Measurements from ENCODE around the gene UNC13A.

UNC13A gene

DNA sequence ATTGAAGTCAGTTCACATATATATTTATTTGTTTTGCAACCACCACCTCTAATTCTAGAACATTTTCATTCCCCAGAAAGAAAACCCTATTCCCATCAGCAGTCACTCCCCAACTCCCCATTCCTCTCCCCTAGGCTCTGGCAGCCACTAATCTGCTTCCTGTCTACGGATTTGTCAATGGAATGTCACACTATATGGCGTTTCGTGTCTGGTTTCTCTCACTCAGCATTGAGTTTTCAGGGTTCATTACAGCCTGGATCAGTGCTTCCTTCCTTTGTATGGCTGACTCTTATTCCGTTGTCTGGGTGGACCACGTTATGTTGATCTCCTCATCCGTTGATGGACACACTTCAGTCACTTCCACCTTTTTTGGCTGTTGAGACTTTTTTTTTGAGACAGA lies 123.4 kb downstream of the UNC13A start:
- DNase-seq (ENCODE audit: low spot score): no peak
- TF ChIP-seq, protein P1, sequence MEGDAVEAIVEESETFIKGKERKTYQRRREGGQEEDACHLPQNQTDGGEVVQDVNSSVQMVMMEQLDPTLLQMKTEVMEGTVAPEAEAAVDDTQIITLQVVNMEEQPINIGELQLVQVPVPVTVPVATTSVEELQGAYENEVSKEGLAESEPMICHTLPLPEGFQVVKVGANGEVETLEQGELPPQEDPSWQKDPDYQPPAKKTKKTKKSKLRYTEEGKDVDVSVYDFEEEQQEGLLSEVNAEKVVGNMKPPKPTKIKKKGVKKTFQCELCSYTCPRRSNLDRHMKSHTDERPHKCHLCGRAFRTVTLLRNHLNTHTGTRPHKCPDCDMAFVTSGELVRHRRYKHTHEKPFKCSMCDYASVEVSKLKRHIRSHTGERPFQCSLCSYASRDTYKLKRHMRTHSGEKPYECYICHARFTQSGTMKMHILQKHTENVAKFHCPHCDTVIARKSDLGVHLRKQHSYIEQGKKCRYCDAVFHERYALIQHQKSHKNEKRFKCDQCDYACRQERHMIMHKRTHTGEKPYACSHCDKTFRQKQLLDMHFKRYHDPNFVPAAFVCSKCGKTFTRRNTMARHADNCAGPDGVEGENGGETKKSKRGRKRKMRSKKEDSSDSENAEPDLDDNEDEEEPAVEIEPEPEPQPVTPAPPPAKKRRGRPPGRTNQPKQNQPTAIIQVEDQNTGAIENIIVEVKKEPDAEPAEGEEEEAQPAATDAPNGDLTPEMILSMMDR (IDR thresholded peaks at IDR 0.05): no peak
- H3K4me3 ChIP-seq: no peak overlapping the region
- H3K27ac ChIP-seq: no peak overlapping the region

DNA sequence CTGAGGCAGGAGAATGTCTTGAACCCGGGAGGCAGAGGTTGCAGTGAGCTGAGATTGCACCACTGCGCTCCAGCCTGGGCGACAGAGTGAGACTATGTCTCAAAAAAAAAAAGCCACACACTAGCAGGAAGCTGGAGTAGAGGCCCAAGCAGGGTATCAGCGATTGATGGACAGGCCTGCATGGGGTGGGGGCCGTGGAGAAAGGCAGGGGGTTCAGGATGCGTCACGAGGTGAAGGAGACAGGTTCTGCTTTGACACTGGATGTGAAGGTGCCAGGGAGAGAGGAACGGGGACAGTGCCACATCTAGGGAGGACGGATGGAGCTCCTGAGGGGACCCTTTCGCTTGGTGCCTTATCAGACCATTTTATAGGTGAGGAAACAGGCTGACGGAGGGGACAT lies 125.6 kb downstream of the UNC13A start:
- H3K27ac ChIP-seq: no peak overlapping the region
- no peak for DNase-seq (ENCODE audit: low spot score)
- TF ChIP-seq, protein P1 (IDR thresholded peaks at IDR 0.05): no peak

DNA sequence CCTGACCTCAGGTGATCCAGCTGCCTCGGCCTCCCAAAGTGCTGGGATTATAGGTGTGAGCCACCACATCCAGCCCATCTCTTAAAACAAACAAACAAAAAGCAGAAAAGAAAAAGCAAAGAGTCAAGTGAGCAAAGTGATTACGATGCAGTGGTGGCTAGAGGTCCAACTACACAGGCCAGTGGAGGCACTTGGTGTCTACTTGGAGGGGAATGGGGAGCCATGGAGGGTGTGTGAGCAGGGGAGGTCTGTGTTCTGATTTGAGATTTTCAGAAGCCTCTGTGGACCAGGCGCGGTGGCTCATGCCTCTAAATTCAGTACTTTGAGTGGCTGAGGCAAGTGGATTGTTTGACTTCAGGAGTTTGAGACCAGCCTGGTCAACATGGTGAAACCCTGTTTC lies 126.1 kb downstream of the UNC13A start:
- Histone ChIP-seq H3K4me3 (no peak overlapping the region), H3K27ac (no peak overlapping the region)
- TF ChIP-seq, protein P1 (IDR thresholded peaks at IDR 0.05): no peak
- DNase-seq (ENCODE audit: low spot score): no peak

More for the DNA sequence above, 125.6 kb downstream of the UNC13A start:
- no peak overlapping the region for H3K4me3 ChIP-seq

DNA sequence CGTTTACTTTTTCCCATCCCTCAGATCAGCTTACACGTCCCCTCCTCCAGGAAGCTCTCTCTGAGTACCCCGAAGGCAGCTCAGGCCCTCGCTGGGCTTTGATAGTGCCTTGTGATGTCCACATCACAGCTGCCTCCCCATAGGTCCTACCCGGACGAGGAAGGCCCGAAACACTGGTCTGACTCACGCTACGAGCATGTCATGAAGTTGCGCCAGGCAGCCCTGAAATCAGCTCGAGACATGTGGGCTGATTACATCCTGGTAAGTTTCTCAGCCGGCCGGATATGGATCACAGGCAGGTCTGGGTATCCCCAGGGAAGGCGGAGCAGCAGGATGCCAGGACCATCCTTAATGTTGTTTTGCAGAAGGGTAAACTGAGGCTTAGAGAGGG lies 128.0 kb downstream of the UNC13A start:
- no peak for DNase-seq (ENCODE audit: low spot score)
- TF ChIP-seq, protein P1 (IDR thresholded peaks at IDR 0.05): no peak
- H3K4me3 ChIP-seq: no peak overlapping the region
- H3K27ac ChIP-seq: peak overlapping the region in 1 of 2 donors; percentile 23

DNA sequence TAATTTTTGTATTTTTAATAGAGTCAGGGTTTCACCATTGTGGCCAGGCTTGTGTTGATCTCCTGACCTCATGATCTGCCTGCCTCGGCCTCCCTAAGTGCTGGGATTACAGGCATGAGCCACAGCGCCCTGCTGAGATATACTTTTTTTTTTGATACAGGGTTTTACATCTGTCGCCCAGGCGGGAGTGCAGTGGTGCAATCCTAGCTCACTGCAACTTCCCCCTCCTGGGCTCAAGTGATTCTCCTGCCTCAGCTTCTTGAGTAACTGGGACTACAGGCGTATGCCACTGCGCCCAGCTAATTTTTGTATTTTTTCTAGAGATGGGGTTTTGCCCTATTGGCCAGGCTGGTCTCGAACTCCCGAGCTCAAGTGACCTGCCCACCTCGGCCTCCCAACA lies 130.7 kb downstream of the UNC13A start:
- H3K27ac ChIP-seq: peak overlapping the region in 1 of 2 donors; percentile 36
- TF ChIP-seq, protein P1 (IDR thresholded peaks at IDR 0.05): no peak
- peak overlapping the region; percentile 1 for H3K4me3 ChIP-seq
- DNase-seq (ENCODE audit: low spot score): no peak

DNA sequence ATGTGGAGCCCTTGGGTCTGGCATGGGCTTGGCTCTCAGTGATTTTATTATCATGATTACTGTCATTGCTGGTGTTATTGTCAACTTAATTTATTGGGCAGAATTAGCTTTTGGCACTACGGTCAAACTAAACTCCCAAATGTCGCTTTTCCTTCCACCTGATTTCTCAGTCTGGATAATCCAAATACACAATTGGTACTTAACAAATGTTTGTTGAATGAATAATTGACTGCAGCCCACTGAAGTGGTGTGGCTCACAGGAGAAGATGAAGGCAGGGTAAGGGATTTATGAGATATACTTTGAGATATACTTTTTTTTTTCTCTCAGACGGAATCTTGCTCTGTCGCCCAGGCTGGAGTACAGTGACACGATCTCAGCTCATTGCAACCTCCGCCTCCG lies 131.2 kb downstream of the UNC13A start:
- peak overlapping the region in 1 of 2 donors; percentile 36 for H3K27ac ChIP-seq
- peak overlapping the region; percentile 1 for H3K4me3 ChIP-seq
- no peak for DNase-seq (ENCODE audit: low spot score)
- TF ChIP-seq, protein P1 (IDR thresholded peaks at IDR 0.05): no peak

DNA sequence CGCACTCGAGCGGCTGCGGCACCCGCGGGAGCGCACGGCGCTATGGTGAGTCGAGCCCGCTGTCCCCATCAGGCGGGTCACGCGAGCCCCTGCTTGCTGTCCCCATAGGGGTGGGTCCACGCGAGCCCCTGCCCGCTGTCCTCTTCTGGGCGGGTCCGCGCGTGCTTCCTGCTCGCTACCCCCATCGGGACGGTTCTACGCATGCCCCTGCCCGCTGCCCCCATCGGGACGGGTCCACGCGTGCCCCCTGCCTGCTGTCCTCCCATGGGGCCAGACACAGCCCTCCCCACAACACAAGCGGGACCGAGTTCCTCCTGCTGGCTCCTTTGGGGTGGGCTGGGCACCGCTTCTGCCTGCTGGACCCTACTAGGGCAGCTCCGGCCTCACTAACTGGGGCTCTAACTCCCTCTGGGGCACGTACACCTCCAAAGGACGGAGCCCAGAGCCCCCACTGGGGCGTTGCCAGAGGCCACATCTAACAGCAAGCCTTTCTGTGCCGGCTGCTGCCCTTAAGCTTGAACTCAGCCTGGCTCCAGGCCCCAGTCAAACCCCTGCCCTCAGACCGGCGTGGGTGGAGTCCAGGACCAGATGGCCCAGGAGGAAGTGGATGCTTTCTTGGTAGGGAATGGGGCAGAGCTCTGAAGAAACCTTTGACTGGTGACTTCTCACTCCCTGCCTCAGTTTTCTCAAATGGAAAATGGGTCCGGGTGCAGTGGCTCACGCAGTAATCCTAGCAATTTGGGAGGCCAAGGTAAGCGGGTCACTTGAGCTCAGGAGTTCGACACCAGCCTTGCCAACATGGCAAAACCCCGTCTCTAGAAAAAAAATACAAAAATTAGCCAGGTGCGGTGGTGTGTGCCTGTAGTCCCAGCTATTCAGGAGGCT lies 132.0 kb downstream of the UNC13A start:
- TF ChIP-seq, protein P1 (IDR thresholded peaks at IDR 0.05): no peak
- Histone ChIP-seq H3K27ac (peak overlapping the region; percentile 22 to 89), H3K4me3 (peak overlapping the region; percentile 96)
- no peak for DNase-seq (ENCODE audit: low spot score)
